T-helper 2 cell treated with Interferon-gamma antibody and Interleukin-4, amounts not matched to agents 5 μg/mL and 100 μg/mL, for 36 hours (primary cell): ENCODE measurements around the gene CNGA2.
"Not testable (repeated sequence)": the region's sequence is repeated elsewhere in the genome, so short reads cannot be mapped to it uniquely, and the experiment has no call there.

Experiments
- DNase-seq: peaks from one replicate; pipeline ENCODE4 v3.0.0; 2021; ENCODE audit warnings: low spot score
- H3K27ac Mint-ChIP-seq: one replicate; pipeline ENCODE4 v1.8.0; 2021; ENCODE audit warnings: mild to moderate bottlenecking, mixed read lengths
- H3K27me3 Mint-ChIP-seq: one replicate; pipeline ENCODE4 v1.8.0; 2021; ENCODE audit warnings: low read depth, mixed read lengths
- H3K36me3 Mint-ChIP-seq: one replicate; pipeline ENCODE4 v1.8.0; 2021; ENCODE audit warnings: low read depth, mixed read lengths
- H3K4me1 Mint-ChIP-seq: one replicate; pipeline ENCODE4 v1.8.0; 2021; ENCODE audit warnings: low read depth, mixed read lengths
- H3K4me3 Mint-ChIP-seq: one replicate; pipeline ENCODE4 v1.8.0; 2022; ENCODE audit warnings: mild to moderate bottlenecking, moderate library complexity, mixed read lengths
- H3K9me3 Mint-ChIP-seq: one replicate; pipeline ENCODE4 v1.8.0; 2021; ENCODE audit warnings: mixed read lengths

CNGA2 gene

GRCh38 chrX:151734446-151734845 lies at the start of gene CNGA2:
TSS of gene CNGA2 (plus strand) at chrX:151734746. CDS start at chrX:151738484, 3,738 bp downstream.
- Mint-ChIP-seq H3K27me3 (peaks cover 2% of the 10 kb centered on the region), H3K27ac (no peak within 1 kb of the TSS), H3K36me3 (no peaks in the 10 kb centered on the region), H3K4me3 (no peak within 1 kb of the TSS), H3K4me1 (no peaks in the 10 kb centered on the region), H3K9me3 (no peaks in the 10 kb centered on the region)
- DNase-seq, result no peak

- DNase-seq, result no peak
Measured at GRCh38 chrX:151687635-151688034, 46.9 kb upstream of the CNGA2 start.

DNA sequence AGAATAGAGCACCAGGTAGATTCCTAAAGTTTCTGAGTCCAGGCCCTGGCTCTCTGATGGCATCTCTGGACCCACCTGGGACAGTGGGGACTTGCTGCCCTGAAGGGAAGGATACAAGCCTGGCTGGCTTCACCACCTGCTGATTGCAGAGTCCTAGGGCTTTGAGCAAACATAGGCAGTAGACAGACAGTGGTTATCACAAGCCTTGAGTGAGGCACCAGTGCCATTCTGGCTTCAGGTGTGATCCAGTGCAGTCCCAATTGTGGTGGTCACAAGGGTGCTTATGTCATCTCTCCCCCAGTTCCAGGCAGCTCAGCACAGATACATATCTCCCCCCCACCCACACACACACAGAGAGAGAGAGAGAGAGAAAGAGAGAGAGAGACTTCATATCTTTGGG lies 45.9 kb upstream of the CNGA2 start:
- peaks cover 5% of the 10 kb centered on the region for H3K27me3 Mint-ChIP-seq
- H3K9me3 Mint-ChIP-seq, result no peaks in the 10 kb centered on the region
- H3K4me3 Mint-ChIP-seq, result no peak overlapping the region
- H3K27ac Mint-ChIP-seq, result no peak overlapping the region
- DNase-seq, result no peak
- no peaks in the 10 kb centered on the region for H3K4me1 Mint-ChIP-seq
- H3K36me3 Mint-ChIP-seq, result no peaks in the 10 kb centered on the region

More at GRCh38 chrX:151687635-151688034, 46.9 kb upstream of the CNGA2 start:
- Mint-ChIP-seq H3K4me1 (peaks cover 4% of the 10 kb centered on the region), H3K9me3 (no peaks in the 10 kb centered on the region), H3K36me3 (no peaks in the 10 kb centered on the region), H3K27ac (no peak overlapping the region), H3K4me3 (no peak overlapping the region), H3K27me3 (no peaks in the 10 kb centered on the region)

DNA sequence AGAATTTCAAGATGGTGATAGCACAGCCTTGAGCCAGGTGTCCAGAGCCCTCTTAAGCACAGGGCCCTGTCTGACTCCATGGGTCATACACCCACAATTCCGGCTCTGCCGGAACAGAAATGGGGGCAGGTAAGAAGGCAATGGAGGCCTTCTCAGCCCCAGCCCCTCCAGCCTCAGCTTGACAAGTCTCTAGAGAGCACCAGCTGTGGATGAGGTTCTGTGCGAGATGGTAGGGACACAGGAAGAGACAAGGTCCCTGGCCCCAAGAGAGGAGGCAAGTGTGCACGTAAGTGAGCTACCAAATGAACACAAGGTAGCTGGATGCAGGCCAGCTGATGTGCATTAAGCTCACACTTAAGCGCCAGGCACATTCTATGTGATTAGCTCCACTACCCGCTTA lies 41.7 kb upstream of the CNGA2 start:
- Mint-ChIP-seq H3K9me3 (no peaks in the 10 kb centered on the region), H3K27me3 (peaks cover 8% of the 10 kb centered on the region), H3K4me3 (no peak overlapping the region), H3K36me3 (no peaks in the 10 kb centered on the region), H3K27ac (no peak overlapping the region), H3K4me1 (no peaks in the 10 kb centered on the region)
- no peak for DNase-seq

GRCh38 chrX:151694121-151694520 lies 40.4 kb upstream of the CNGA2 start:
- Mint-ChIP-seq H3K36me3 (no peaks in the 10 kb centered on the region), H3K27ac (no peak overlapping the region), H3K27me3 (peaks cover 8% of the 10 kb centered on the region), H3K9me3 (no peaks in the 10 kb centered on the region), H3K4me1 (no peaks in the 10 kb centered on the region), H3K4me3 (no peak overlapping the region)
- no peak for DNase-seq

DNA sequence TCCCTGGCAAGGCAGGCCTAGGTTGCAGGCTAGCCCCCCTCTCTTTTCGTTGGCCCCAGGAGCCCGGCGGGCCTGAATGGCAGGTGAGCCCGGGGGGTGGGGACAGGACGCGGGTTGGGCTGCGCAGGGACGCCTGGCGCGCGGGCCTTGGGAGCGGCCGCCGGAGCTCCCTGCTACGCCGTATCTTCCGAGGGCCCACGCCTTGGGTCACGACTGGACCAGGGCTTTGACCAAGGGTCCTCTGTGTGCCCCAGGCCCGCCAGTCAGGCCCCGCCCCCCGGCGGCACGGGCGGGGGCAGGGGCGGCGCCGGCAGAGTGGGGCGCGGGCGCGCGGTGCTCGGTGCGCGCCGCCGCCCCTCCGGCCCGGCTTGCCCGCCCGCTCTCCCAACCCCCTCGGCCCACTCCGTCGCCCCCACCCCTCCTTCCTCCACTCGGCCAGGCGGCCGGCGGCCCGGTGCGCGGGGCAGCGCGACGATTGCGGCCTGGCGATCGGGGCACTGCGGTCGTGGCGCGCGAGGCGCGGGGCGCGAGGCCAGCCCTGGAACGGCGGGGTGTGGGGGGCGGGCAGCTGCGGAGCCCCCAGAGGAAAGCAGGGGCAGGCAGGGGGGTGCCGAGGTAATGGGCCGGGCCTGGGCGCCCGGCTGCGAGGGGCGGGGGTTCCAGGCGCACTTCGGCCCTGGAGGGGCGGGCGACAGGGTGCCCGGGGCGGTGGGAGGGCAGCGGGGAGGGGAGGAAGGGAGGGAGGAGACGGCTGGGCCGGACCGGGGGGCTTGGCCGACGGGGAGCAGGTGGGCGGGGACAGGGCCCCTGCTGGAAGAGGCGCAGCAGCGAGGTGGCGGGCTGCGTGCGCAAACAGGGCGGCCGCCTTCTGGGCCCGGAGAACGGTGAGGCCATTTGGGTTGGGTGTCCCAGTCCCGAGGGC lies 39.6 kb upstream of the CNGA2 start, which contains the start of gene PRRG3:
Gene PRRG3 (plus strand): TSS at position 798 of the 922 bp plus-strand sequence. CDS start 3,357 bp downstream, outside the sequence.
- no peak within 1 kb of the TSS for H3K4me3 Mint-ChIP-seq
- no peaks in the 10 kb centered on the region for H3K4me1 Mint-ChIP-seq
- H3K9me3 Mint-ChIP-seq, result no peaks in the 10 kb centered on the region
- peaks cover 8% of the 10 kb centered on the region for H3K27me3 Mint-ChIP-seq
- no peak for DNase-seq
- no peak within 1 kb of the TSS for H3K27ac Mint-ChIP-seq
- no peaks in the 10 kb centered on the region for H3K36me3 Mint-ChIP-seq

DNA sequence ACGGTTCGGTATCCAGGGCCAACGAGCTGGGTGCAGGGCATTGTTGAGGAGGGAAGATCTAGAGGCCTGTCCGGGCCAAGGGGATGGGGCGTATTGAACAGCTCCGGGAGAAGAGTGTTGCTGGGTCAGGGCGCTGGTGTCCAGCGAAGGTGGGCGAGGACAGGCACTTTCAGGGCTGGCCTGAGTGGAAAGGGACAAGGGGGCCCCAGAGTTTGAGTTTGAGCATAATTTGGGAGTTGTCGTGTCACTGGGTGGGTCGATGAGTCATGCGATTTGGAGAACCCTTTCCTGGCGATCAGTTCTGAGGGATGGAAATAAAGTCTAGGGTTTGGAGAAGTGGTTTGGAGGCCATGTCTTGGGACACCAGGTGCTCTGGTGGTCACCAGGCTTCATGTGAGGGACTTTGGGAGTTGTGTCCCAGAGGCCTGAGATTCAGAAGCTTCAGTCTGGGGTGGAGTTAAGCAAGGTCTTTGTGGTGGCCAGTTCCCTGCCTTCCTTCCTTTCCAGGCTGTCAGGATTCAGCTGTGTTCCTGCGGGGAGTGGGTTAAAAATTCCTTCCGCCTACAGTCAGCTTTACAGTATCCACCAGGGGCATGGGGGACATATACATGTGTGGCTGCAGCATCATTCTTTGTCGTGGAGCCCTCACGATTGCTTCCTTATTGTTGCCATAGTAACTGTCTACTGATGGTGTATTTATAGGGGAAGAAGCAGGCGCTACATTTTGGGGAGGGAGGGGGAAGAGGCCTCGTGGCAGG lies 38.8 kb upstream of the CNGA2 start:
- no peak for DNase-seq
- H3K36me3 Mint-ChIP-seq, result no peaks in the 10 kb centered on the region
- H3K4me1 Mint-ChIP-seq, result no peaks in the 10 kb centered on the region
- H3K27me3 Mint-ChIP-seq, result peaks cover 8% of the 10 kb centered on the region
- no peak overlapping the region for H3K4me3 Mint-ChIP-seq
- no peak overlapping the region for H3K27ac Mint-ChIP-seq
- H3K9me3 Mint-ChIP-seq, result no peaks in the 10 kb centered on the region

GRCh38 chrX:151697082-151697481 lies 37.5 kb upstream of the CNGA2 start:
- DNase-seq, H3K4me3 Mint-ChIP-seq, H3K4me1 Mint-ChIP-seq, H3K27me3 Mint-ChIP-seq, H3K36me3 Mint-ChIP-seq, H3K27ac Mint-ChIP-seq, H3K9me3 Mint-ChIP-seq: not testable (repeated sequence)

DNA sequence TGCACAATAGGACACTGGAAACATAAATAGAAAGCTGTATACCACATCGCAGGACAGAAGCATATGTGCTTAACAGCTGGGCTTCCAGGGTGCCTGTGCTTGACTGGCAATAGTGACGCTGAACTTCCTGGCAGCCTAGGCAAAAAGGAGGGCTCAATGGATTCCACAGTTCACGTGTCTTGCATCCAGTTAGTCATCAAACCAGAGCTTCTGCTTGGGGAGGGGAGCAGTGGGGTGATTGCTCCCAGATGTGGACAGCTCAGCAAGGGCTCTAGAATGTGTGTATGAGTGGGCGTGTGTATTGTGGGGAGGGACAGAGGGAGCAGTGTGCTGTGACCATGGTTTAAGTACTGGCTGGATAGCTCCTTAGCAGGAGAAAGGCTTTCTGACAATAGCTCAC lies 37.0 kb upstream of the CNGA2 start:
- Mint-ChIP-seq H3K27ac (no peak overlapping the region), H3K36me3 (no peaks in the 10 kb centered on the region), H3K9me3 (no peaks in the 10 kb centered on the region), H3K4me1 (no peaks in the 10 kb centered on the region), H3K4me3 (no peak overlapping the region), H3K27me3 (peaks cover 8% of the 10 kb centered on the region)
- no peak for DNase-seq

GRCh38 chrX:151698485-151698884 lies 36.1 kb upstream of the CNGA2 start:
- no peak overlapping the region for H3K4me3 Mint-ChIP-seq
- no peaks in the 10 kb centered on the region for H3K4me1 Mint-ChIP-seq
- H3K27ac Mint-ChIP-seq, result no peak overlapping the region

GRCh38 chrX:151699746-151700145 lies 34.8 kb upstream of the CNGA2 start:
- no peak for DNase-seq
- H3K27me3 Mint-ChIP-seq, result no peaks in the 10 kb centered on the region
- no peaks in the 10 kb centered on the region for H3K9me3 Mint-ChIP-seq
- H3K4me1 Mint-ChIP-seq, result no peaks in the 10 kb centered on the region
- H3K27ac Mint-ChIP-seq, result no peak overlapping the region
- H3K36me3 Mint-ChIP-seq, result no peaks in the 10 kb centered on the region
- no peak overlapping the region for H3K4me3 Mint-ChIP-seq

More at GRCh38 chrX:151698485-151698884, 36.1 kb upstream of the CNGA2 start:
- DNase-seq, result no peak
- Mint-ChIP-seq H3K36me3 (no peaks in the 10 kb centered on the region), H3K27me3 (peaks cover 5% of the 10 kb centered on the region), H3K9me3 (no peaks in the 10 kb centered on the region)

GRCh38 chrX:151700581-151700980 lies 34.0 kb upstream of the CNGA2 start:
- Mint-ChIP-seq H3K36me3 (no peaks in the 10 kb centered on the region), H3K4me1 (no peaks in the 10 kb centered on the region), H3K27me3 (no peaks in the 10 kb centered on the region), H3K4me3 (no peak overlapping the region), H3K27ac (no peak overlapping the region), H3K9me3 (no peaks in the 10 kb centered on the region)
- DNase-seq, result no peak

DNA sequence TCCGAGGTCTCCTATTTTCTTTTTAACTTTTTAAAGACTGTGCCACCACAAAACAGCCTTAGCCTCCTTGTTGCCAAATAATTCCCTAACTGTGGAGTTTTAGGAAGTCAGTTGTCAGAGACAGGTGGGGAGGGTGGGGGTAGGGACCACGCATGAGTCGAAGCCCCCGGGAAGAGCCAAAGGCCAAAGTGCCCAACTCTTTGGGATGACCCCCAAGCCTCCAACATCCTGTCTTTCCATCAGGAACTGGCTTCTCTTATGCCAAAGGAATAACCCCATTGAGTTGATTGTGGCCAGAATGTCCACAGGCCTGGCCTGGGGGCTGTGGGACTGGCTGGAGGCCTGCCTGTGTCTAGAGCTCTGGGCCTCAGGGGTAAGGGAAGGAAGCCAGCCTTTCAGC lies 33.5 kb upstream of the CNGA2 start:
- Mint-ChIP-seq H3K4me3 (no peak overlapping the region), H3K9me3 (no peaks in the 10 kb centered on the region), H3K27ac (no peak overlapping the region), H3K36me3 (no peaks in the 10 kb centered on the region), H3K4me1 (no peaks in the 10 kb centered on the region), H3K27me3 (no peaks in the 10 kb centered on the region)
- DNase-seq, result no peak

GRCh38 chrX:151701531-151701930 lies 33.0 kb upstream of the CNGA2 start:
- Mint-ChIP-seq H3K4me3 (no peak overlapping the region), H3K9me3 (no peaks in the 10 kb centered on the region), H3K4me1 (no peaks in the 10 kb centered on the region), H3K36me3 (no peaks in the 10 kb centered on the region), H3K27ac (no peak overlapping the region), H3K27me3 (no peaks in the 10 kb centered on the region)
- no peak for DNase-seq
